GM18502 (cell line): ENCODE results near the gene HMGCS2.

ENCODE experiments used
- ATAC-seq: cut with Tn5 transposase; IDR thresholded peaks from one replicate; pipeline ENCODE4 v1.9.1; 2021; ENCODE audit warnings: mild to moderate bottlenecking; ENCODE audit not compliant: unreplicated experiment, poor library complexity

HMGCS2 gene

DNA sequence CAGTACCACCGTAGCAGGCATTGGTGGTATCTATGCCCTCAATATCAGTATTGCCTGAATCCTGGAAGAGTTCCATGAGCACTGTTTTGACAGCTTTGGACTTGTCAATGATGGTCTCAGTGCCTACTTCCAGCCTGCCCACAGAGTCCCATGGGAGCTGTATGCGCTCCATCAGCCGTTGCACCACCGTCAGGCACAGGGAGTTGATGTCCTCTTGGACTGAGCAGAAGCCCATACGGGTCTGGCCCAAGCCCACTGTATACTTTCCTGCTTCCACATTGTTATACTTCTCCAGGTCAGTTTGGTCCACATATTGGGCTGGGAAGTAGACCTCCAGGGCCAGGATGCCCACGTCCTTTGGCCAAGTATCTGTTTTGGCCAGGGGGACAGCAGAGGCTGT is 4.5 kb downstream of the HMGCS2 start:
- ATAC-seq: no peak

DNA sequence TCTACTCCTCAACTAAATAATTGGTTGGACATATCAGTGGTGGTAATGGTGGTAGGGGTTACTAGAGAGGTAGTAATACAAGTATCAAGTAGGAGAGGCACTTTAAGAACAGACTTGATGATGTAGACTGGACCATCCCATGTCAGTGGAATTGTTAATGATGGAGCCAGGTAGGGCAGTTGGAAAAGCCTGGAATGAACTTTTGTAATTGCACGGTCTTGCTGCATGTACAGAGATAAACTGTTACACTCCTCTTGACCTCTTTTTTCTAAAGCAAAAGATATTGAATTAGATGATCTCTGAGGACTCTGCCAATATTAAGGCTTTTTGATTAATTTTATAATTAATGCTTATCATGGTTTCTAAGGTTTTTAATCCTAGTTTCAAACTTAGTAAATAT is 5.8 kb downstream of the HMGCS2 start:
- ATAC-seq: no peak

DNA sequence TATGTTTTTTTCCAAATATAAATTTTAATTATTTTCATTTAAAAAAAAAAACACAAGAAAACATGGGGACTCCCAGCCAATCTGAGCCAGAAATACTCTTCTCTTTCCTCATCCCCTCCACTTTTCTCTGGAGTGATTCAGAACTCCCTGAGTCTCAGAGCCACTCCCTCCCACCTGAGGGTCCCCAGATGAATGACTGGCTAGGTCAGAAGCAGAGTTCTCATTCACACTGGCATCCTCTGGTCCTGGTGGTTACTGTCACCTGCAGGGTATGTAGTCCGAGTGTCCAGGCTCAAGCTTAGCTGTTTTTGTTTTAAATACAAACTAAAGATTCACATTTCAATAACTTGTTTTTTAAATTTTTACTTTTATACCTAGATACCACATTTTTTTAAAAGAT is 6.3 kb downstream of the HMGCS2 start:
- ATAC-seq: no peak

DNA sequence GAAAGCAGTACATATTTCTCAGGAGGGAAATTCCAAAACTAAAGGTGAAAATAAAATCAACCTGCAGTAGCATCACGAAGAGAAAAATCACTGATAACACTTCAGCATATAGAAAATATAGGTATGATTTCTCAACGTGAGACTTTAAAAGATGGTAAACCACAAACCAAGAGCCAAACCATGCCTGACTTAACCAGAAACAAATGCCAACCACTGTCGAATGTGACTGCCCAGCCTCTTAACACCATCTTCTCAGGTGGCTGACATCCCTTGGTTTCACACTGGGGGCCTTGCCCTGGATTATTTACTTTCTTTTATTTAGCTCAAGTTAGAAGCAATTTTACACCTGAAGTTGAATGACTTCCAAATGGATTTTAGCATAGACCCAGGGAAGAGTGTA is 10.1 kb downstream of the HMGCS2 start:
- ATAC-seq: no peak

DNA sequence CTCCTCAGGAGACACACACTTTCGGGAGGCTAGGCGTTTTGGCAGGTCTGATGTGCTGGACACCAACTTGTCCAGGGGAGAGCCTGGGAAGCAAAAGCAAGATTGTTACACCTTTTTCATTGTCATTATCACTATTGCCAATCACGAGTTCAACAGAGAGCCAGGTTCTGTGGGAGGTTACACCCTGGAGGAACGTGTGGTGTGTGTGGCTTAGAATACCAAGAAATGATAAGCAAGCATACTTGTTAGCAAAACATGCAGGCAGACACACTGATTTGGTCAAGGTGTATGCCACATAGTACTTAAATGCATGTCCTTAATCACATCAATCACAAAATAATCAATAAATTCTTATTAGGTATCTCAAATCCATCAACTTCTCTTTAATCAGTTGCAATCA is 16.1 kb downstream of the HMGCS2 start:
- no peak for ATAC-seq

DNA sequence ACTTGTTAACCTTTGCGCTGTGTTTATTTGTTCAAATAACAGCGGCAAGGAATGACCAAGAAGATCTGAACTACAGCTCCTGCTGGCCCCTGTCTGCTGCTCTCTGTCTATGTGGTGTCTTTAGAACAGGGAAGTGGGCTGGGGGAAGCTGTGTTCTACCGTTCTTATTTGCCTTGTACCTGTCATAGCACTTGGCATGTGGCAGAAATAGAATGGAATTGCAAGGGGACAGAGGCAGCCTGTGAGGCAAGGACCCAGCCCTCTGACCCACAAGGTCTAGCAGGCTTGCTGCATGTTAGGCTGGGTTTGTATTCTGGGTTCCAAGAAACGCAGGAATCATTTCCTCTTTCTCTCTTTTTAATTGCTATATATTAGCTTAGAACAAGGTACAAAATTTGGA is 20.7 kb downstream of the HMGCS2 start:
- no peak for ATAC-seq

DNA sequence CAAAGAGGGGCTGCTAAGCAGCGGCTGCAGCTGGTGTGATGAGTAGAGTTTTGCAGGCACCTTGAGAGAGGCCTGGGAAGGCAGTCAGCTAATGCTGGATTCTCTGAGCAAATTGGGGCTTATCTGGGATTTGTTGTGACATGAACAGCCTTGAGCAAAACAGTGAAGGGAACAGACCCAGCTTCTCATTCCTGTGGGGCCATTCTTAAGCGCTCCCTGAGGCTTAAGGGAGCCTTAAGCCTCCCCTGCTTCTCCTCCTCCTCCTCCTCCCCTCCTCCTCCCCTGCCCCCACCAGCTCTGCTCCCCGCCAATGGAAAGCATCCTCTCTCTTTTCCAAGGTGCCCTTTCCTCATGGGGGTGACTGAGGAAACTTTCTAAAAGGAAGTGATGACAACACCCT is 21.3 kb downstream of the HMGCS2 start:
- no peak for ATAC-seq

DNA sequence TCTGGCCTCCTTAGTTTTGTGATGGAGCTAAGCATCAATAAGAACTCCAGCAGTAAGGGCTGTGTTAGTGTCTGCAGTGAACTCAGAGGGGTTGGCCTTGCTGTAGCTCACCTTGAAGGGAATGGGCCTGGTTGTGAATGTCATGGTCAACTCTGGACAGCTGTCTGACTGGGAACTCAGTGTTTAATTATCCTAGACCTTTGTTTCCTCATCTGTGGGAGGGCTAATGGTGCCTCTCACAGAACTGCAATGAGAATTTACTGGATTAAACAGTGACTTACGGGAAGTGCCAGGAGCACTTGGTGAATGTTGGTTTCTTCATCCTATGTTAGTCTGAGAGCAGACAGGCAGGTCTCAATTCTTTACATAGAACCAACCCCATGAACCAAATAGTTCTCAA is 23.7 kb downstream of the HMGCS2 start:
- ATAC-seq: no peak

DNA sequence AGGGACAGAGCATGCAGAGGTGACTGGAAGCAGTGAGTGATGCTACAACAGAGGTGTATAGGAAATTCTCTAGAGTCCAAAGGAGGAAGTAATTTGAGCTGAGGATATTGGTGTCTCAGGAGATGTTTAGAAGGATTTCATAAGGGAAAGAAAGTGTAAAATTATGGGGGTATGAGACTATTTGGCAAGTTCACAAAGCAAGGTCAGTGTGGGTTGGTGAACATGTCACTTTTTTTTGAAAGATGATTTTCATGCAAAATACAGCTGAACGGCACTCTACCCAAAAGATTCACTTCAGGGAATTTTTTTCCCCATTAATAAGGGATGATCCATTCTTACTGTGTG is 24.1 kb downstream of the HMGCS2 start:
- ATAC-seq: no peak

DNA sequence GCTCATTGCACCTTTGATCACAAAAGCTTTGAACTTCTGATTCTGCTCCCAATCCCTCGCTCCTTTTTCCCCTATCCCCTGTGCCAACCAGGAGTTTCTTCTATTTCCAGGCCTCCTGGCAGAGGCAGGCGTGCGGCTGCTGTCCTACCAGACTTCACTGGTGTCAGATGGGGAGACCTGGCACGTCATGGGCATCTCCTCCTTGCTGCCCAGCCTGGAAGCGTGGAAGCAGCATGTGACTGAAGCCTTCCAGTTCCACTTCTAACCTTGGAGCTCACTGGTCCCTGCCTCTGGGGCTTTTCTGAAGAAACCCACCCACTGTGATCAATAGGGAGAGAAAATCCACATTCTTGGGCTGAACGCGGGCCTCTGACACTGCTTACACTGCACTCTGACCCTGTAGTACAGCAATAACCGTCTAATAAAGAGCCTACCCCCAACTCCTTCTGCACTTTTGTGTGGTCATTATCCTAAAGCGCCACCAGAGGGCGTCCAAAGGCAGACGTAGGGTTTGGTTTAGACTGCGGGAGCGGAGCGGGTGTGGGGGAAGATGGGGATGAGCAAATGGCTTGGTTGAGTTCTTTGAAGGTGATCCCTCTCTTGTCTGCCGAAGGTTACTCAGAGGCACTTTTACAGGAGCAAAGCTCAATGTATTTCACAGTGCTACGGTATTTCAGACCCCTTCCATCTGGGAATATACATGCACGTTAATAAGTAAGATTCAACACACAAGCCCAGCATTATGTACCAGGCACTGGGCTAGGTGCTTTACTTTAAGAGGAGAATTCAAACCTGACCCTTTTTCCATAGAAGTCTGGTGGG is 24.7 kb downstream of the HMGCS2 start:
- ATAC-seq: peak; percentile 84

DNA sequence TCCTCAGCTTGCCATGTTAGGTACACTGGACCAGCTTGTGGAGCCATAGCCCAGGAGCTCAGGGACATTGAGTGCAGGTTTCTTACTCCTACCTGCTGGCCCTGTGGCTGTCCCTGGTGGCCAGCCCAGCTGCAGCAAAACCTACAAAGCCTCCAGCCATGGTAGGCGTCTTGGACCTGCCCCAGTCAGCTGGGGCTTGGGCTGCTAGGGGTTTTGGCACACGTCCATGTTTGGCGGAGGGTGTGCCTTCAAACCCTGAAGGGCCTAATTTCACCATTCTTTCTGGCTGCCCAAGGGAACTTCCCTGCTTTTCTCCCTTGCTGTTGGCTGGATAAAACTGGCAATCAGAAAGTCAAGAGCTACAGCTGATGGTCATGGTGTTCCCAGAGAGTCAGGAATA is 25.4 kb downstream of the HMGCS2 start:
- ATAC-seq: no peak

DNA sequence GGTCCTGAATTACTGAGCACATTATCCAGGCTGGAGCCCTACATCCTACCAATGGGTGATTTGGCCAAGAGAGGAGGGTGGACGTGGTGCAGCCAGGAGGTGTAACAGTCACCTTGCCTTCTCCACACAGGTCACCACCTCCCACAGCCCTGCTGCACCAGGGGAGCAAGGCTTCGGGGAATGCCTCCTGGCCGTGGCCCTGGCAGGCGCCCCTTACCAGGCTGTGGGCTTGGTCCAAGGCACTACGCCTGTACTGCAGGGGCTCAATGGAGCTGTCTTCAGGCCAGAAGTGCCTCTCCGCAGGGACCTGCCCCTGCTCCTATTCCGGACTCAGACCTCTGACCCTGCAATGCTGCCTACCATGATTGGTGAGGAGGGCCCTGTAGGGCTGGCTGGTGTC is 26.0 kb downstream of the HMGCS2 start:
- no peak for ATAC-seq

DNA sequence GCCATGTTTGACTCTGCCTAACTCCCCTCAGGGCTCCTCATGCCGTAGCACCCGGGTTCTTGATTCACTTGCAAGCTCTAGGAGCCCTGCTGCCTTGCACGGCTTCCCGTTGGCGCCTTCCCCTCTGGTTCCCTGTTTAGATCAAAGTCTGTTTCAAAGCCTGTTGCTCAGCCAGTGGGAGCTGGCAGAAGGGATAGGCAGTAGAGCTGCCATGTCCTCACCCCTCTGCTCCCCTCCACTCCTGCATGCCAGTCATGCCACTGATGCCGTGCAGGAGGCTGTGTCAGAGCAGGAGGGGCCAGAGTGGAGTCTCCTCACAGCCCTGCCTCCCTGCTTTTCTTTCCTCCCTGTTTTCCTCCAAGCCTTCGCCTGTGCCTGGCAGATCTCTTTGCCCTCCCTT is 26.5 kb downstream of the HMGCS2 start:
- no peak for ATAC-seq

DNA sequence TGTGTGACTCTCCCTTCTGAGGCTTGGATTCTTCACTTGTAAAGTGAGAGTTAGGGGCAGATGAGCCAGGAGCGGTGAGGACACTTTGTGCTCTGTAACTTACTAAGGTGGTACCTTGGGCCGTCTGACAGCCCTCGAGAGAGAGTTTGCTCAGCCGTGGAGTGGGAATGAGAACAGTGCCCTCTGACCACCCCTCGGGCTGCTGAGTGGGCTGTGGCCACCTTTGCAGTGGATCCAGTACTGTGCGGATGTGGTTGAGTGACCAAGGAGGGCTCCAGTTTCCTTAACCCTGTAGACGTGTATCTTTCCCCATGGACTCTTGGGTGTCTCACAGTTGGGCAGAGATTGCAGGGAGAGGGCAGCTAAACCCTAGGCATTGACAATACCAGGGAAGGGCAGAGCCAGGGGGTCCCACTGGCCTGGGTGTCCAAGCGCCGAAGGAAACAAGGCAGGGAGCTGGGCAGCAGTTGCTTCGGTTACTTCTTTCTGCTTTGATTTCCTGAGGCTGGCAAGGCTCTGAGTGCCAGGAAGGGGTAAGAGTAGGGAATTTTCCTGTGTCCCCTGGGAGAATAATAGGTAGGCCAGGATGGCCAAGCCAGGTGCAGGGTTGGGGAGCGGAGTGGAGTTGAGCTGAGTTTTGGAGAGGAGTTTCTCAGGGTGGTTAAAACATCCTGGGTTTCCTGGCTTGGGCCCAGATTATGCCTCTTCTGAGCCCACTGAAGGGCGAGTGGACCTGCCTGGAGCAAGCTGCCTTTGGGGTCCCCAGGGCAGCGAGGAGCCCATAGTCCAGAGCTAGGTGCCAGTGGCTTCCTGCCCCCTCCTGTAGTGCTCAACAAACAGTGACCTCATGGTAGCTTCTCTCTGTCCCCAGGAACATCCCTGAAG is 27.6 kb downstream of the HMGCS2 start:
- no peak for ATAC-seq

DNA sequence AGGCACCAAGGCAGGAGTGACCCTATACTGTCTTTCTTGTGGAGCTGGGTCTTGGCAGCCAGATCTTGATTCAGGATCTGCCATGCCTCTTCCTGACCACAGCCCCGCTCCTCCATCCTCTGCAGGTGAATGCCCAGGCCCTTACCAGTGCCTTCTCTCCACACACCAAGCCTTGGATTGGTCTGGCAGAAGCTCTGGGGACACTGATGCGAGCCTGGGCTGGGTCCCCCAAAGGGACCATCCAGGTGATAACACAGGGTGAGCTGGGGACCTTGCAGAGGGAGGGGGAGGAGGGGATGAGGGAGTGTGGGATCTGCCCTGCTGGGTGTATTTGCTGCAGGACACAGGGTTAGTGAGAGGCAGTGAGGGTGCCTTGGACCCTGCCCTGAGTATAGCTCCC is 28.4 kb downstream of the HMGCS2 start:
- no peak for ATAC-seq

DNA sequence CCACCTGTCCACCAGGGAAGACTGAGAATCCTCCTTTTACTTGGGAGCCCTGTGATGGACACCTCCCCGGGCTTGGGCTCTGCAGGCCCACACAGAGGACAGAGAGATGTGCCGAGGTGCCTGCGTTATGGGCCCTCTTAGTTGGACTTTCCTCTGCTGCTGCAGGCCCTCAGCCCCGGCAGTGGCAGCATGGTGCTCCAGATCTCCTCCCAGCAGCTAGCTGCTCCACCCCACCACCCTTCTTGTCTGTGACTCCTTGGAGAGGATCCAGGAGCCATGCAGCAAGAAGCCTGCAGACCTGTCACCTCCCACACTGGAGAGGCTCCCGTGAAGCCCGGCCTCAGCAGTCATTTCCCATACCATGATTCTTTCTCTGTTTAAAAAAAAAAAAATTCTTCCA is 29.6 kb downstream of the HMGCS2 start:
- ATAC-seq: no peak

DNA sequence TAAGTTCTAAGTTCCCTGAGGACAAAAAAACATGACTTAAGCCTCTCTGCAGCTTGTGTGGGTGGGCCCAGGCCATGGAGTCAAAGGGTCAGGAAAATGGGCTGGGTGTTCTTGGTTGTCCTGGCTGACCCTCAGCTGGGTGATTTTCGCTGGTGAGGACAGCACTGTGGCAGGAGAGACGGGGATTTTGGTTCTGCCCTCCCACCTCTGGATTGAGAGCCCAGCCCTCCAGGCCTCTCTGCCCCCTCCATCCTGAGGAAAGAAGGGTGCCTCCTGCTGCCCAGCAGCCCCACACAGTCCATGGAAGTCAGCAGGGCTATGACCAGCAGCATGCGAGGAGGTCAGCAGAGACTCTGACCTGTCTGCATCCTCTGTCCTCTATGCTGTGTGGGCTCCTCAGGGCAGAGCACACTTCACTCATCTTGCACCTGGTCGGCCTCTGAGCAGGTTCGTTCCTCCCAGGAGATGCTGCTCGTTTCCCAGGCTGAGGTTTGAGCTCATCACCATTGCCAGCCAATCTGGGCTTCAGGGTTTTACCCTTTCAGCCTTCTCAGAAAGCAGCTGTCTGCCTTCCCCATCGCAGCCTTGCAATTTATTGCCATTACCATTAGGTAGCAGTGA is 30.5 kb downstream of the HMGCS2 start:
- ATAC-seq: no peak

DNA sequence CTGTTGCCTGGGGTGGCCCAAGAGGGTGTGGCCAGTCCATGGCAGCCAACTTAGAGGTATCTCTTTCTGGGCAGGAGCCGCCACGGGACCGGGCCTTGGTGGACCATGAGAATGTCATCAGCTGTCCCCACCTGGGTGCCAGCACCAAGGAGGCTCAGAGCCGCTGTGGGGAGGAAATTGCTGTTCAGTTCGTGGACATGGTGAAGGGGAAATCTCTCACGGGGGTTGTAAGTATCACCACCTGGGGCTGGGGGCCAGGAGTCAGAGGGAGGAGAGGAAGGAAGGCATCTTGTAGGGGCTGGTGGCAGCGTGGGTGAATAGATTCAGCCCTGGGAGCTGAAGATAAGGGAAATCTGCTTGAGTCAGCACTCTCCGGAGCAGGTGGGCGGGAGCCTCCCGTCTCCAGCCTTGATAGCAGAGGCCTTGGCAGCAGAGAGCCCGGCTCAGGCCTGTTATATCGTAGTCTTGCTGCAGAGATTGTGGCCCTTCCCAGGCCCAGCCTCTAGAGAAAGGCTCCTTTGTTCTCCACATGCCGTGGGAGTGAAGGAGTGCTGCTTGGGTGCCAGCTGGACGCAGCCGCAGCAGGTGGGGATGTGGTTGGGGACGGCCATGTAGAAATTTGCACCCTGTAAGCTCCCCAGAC is 31.5 kb downstream of the HMGCS2 start:
- no peak for ATAC-seq

DNA sequence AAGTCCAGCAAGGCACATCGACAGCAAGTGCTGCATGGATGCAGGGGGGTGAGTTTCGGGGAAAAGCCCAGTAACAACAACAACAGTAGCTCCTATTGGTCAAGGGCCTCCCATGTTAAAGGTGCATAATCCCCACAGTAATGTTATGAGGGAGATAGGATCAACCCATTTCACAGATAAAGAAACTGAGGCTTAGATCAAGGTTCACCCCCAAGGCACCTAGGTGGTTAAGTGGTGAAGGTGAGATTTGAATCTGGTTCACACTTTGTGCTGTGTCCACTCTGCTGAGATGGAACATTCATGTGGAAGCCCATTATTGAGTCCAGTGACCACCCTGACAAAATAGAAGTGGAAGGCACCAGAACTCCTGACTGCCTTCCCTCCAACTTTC is 32.1 kb downstream of the HMGCS2 start:
- ATAC-seq: no peak

DNA sequence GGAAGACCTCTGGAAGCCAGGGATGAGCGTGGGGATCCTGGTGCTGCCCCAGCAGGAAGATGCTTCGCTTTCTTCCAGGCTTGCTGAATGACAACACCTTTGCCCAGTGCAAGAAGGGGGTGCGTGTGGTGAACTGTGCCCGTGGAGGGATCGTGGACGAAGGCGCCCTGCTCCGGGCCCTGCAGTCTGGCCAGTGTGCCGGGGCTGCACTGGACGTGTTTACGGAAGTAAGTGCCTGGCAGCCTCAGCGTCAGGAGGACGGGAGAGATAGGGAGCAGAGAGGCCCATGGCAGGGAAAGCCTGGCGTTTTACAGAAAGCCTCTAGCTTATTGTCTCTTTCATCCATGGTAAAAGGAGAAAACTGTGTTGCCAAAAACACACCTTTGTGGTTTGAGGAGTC is 33.5 kb downstream of the HMGCS2 start:
- ATAC-seq: no peak

DNA sequence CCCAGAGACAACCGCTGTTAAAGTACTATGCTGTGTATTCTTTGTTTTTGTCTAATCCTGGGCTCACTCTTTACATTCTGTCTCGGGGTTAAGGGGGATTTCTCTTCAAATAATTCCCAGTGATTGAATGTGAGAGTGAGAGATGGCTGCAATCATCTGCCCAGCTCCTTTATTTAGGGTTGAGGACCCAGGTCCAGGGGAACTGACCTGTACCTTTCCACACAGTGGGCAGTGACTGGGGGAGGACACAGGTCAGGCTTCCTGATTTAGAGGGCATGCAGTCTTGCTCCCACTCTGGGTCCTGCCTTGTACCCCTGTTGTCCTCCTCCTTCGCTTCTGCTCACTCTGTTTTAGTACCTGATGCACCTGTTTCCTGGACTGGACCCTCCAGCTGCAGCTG is 35.0 kb downstream of the HMGCS2 start:
- no peak for ATAC-seq
